Measurements from ENCODE around the gene SMIM20. TPM values are rescaled to one million over a fixed set of nuclear protein-coding genes. Genes with fewer than 3 reads are reported as not detected.

Gene SMIM20
- polyA plus RNA-seq, 1 donor from 2014 or later = 65.3 TPM

- Mint-ChIP-seq H3K36me3 (peaks cover 1% of the 10 kb centered on the region), H3K27me3 (peaks cover 4% of the 10 kb centered on the region), H3K9me3 (peaks cover 0 to 2% (median 0%) of the 10 kb centered on the region in 3 donors), H3K4me1 (no peaks in the 10 kb centered on the region), H3K27ac (no peak overlapping the region), H3K4me3 (peak overlapping the region in 1 of 4 donors; percentile 47)
Measured at GRCh38 chr4:25949173-25949748, 35.2 kb downstream of the SMIM20 start.

GRCh38 chr4:25949994-25950393, 36.0 kb downstream of the SMIM20 start:
- Mint-ChIP-seq H3K27ac (no peak overlapping the region), H3K9me3 (peaks cover 0 to 2% (median 0%) of the 10 kb centered on the region in 3 donors), H3K36me3 (peaks cover 1% of the 10 kb centered on the region), H3K4me1 (no peaks in the 10 kb centered on the region), H3K4me3 (no peak overlapping the region), H3K27me3 (peaks cover 7% of the 10 kb centered on the region)

GRCh38 chr4:25950461-25951389, 36.7 kb downstream of the SMIM20 start:
- Mint-ChIP-seq H3K36me3 (peaks cover 1% of the 10 kb centered on the region), H3K4me1 (no peaks in the 10 kb centered on the region), H3K9me3 (peaks cover 0 to 2% (median 0%) of the 10 kb centered on the region in 3 donors), H3K27ac (no peak overlapping the region), H3K4me3 (no peak overlapping the region), H3K27me3 (peaks cover 7% of the 10 kb centered on the region)

GRCh38 chr4:25951390-25951952, 37.5 kb downstream of the SMIM20 start:
- peak overlapping the region in 1 of 3 donors; percentile 49 for H3K27ac Mint-ChIP-seq
- H3K9me3 Mint-ChIP-seq = peaks cover 0 to 2% (median 0%) of the 10 kb centered on the region in 3 donors
- no peaks in the 10 kb centered on the region for H3K4me1 Mint-ChIP-seq
- peaks cover 7% of the 10 kb centered on the region for H3K27me3 Mint-ChIP-seq
- no peak overlapping the region for H3K4me3 Mint-ChIP-seq
- H3K36me3 Mint-ChIP-seq = peaks cover 1% of the 10 kb centered on the region

GRCh38 chr4:25953740-25954139, 39.7 kb downstream of the SMIM20 start:
- Mint-ChIP-seq H3K4me3 (no peak overlapping the region), H3K27me3 (peaks cover 7% of the 10 kb centered on the region), H3K27ac (no peak overlapping the region), H3K36me3 (no peaks in the 10 kb centered on the region), H3K4me1 (no peaks in the 10 kb centered on the region), H3K9me3 (peaks cover 0 to 3% (median 0%) of the 10 kb centered on the region in 3 donors)

GRCh38 chr4:25954293-25954904, 40.4 kb downstream of the SMIM20 start:
- Mint-ChIP-seq H3K9me3 (peaks cover 0 to 3% (median 0%) of the 10 kb centered on the region in 3 donors), H3K36me3 (no peaks in the 10 kb centered on the region), H3K27me3 (peaks cover 7% of the 10 kb centered on the region), H3K4me3 (no peak overlapping the region), H3K4me1 (no peaks in the 10 kb centered on the region), H3K27ac (no peak overlapping the region)

GRCh38 chr4:25955705-25956104, 41.7 kb downstream of the SMIM20 start:
- Mint-ChIP-seq H3K27me3 (peaks cover 5% of the 10 kb centered on the region), H3K4me1 (no peaks in the 10 kb centered on the region), H3K36me3 (no peaks in the 10 kb centered on the region), H3K4me3 (no peak overlapping the region), H3K27ac (no peak overlapping the region), H3K9me3 (peaks cover 0 to 3% (median 0%) of the 10 kb centered on the region in 3 donors)

GRCh38 chr4:25956260-25956659, 42.2 kb downstream of the SMIM20 start:
- peaks cover 0 to 3% (median 0%) of the 10 kb centered on the region in 3 donors for H3K9me3 Mint-ChIP-seq
- H3K4me1 Mint-ChIP-seq = no peaks in the 10 kb centered on the region
- peaks cover 5% of the 10 kb centered on the region for H3K27me3 Mint-ChIP-seq
- H3K27ac Mint-ChIP-seq = peak overlapping the region in 1 of 3 donors; percentile 25
- no peaks in the 10 kb centered on the region for H3K36me3 Mint-ChIP-seq
- no peak overlapping the region for H3K4me3 Mint-ChIP-seq

- no peak overlapping the region for H3K27ac Mint-ChIP-seq
- no peak overlapping the region for H3K4me3 Mint-ChIP-seq
- no peaks in the 10 kb centered on the region for H3K4me1 Mint-ChIP-seq
- peaks cover 4% of the 10 kb centered on the region for H3K27me3 Mint-ChIP-seq
- H3K36me3 Mint-ChIP-seq = no peaks in the 10 kb centered on the region
- H3K9me3 Mint-ChIP-seq = peaks cover 0 to 3% (median 0%) of the 10 kb centered on the region in 3 donors
Measured at GRCh38 chr4:25958110-25958509, 44.1 kb downstream of the SMIM20 start.

GRCh38 chr4:25962393-25962792, 48.4 kb downstream of the SMIM20 start:
- Mint-ChIP-seq H3K4me1 (peaks cover 0 to 2% (median 0%) of the 10 kb centered on the region in 3 donors), H3K27ac (no peak overlapping the region), H3K27me3 (no peaks in the 10 kb centered on the region), H3K9me3 (peaks cover 0 to 2% (median 0%) of the 10 kb centered on the region in 3 donors), H3K4me3 (no peak overlapping the region), H3K36me3 (no peaks in the 10 kb centered on the region)

- Mint-ChIP-seq H3K27me3 (no peaks in the 10 kb centered on the region), H3K9me3 (peaks cover 0 to 2% (median 0%) of the 10 kb centered on the region in 3 donors), H3K4me1 (peaks cover 16 to 26% (median 22%) of the 10 kb centered on the region in 3 donors), H3K27ac (no peak overlapping the region), H3K36me3 (no peaks in the 10 kb centered on the region), H3K4me3 (no peak overlapping the region)
Measured at GRCh38 chr4:25965629-25966028, 51.6 kb downstream of the SMIM20 start.

GRCh38 chr4:25966171-25966570, 52.2 kb downstream of the SMIM20 start:
- Mint-ChIP-seq H3K4me3 (no peak overlapping the region), H3K27me3 (no peaks in the 10 kb centered on the region), H3K36me3 (no peaks in the 10 kb centered on the region), H3K4me1 (peaks cover 16 to 26% (median 22%) of the 10 kb centered on the region in 3 donors), H3K27ac (no peak overlapping the region), H3K9me3 (peaks cover 0 to 2% (median 0%) of the 10 kb centered on the region in 3 donors)

GRCh38 chr4:25969374-25970155, 55.5 kb downstream of the SMIM20 start:
- Mint-ChIP-seq H3K27me3 (no peaks in the 10 kb centered on the region), H3K27ac (peak overlapping the region in 1 of 3 donors; percentile 76), H3K4me3 (peak overlapping the region in 3 of 4 donors; percentile 28 to 91 (median 79)), H3K36me3 (no peaks in the 10 kb centered on the region), H3K4me1 (peaks cover 16 to 27% (median 25%) of the 10 kb centered on the region in 3 donors), H3K9me3 (no peaks in the 10 kb centered on the region)

- Mint-ChIP-seq H3K4me1 (peaks cover 17 to 34% (median 31%) of the 10 kb centered on the region in 3 donors), H3K4me3 (peak overlapping the region in 3 of 4 donors; percentile 28 to 91 (median 79)), H3K27me3 (no peaks in the 10 kb centered on the region), H3K36me3 (no peaks in the 10 kb centered on the region), H3K9me3 (no peaks in the 10 kb centered on the region), H3K27ac (peak overlapping the region in 1 of 3 donors; percentile 76)
Measured at GRCh38 chr4:25970226-25970675, 56.2 kb downstream of the SMIM20 start.
